ENCODE results near the gene SMAD3.

The SMAD3 gene

GRCh38 chr15:67186226-67186649 is 120.8 kb downstream of the SMAD3 start:
- ChIA-PET POLR2A (ENCODE audit: low non-redundant PET) (no interaction called here), CTCF (no interaction called here)
- H3K27ac ChIP-seq, result peak overlapping the region; percentile 41
- TF ChIP-seq CTCF (conservative IDR thresholded peaks at IDR 0.05; ENCODE audit: low read depth), result no peak
- no peak for DNase-seq (ENCODE audit: low spot score)

GRCh38 chr15:67186688-67187087 is 121.3 kb downstream of the SMAD3 start:
- ChIA-PET POLR2A (ENCODE audit: low non-redundant PET) (no interaction called here), CTCF (no interaction called here)
- TF ChIP-seq CTCF (conservative IDR thresholded peaks at IDR 0.05; ENCODE audit: low read depth), result no peak
- no peak for DNase-seq (ENCODE audit: low spot score)
- H3K27ac ChIP-seq, result peak overlapping the region; percentile 19

GRCh38 chr15:67187351-67187854 is 122.0 kb downstream of the SMAD3 start:
- ChIA-PET POLR2A (ENCODE audit: low non-redundant PET) (no interaction called here), CTCF (interaction anchor here (0.9 kb wide), 1 partner anchor 49 kb away, joined by 3 read pairs; no protein-coding TSS in a partner anchor)
- DNase-seq (ENCODE audit: low spot score), result no peak
- no peak for TF ChIP-seq CTCF (conservative IDR thresholded peaks at IDR 0.05; ENCODE audit: low read depth)
- H3K27ac ChIP-seq, result peak overlapping the region; percentile 19; the same call in 1 of the 2 replicates

- POLR2A ChIA-PET (ENCODE audit: low non-redundant PET), result no interaction called here
These were observed 123.3 kb downstream of the SMAD3 start for GRCh38 chr15:67188551-67189218.

GRCh38 chr15:67189326-67190051 is 124.1 kb downstream of the SMAD3 start:
- no peak for TF ChIP-seq CTCF (conservative IDR thresholded peaks at IDR 0.05; ENCODE audit: low read depth)
- CTCF ChIA-PET, result no interaction called here
- POLR2A ChIA-PET (ENCODE audit: low non-redundant PET), result no interaction called here
- H3K27ac ChIP-seq, result peak overlapping the region; percentile 15
- no peak for DNase-seq (ENCODE audit: low spot score)

More at GRCh38 chr15:67188551-67189218, 123.3 kb downstream of the SMAD3 start:
- DNase-seq (ENCODE audit: low spot score), result no peak
- H3K27ac ChIP-seq, result peak overlapping the region; percentile 15; the same call in 1 of the 2 replicates
- TF ChIP-seq CTCF (conservative IDR thresholded peaks at IDR 0.05; ENCODE audit: low read depth), result no peak
- CTCF ChIA-PET, result interaction anchor here (0.6 kb wide), 1 partner anchor 117 kb away, joined by 3 read pairs; no protein-coding TSS in a partner anchor

GRCh38 chr15:67190326-67190725 is 124.9 kb downstream of the SMAD3 start:
- CTCF ChIA-PET, result interaction anchor here (1.1 kb wide), 1 partner anchor 79 kb away, joined by 4 read pairs; no protein-coding TSS in a partner anchor
- TF ChIP-seq CTCF (conservative IDR thresholded peaks at IDR 0.05; ENCODE audit: low read depth), result no peak
- H3K27ac ChIP-seq, result peak overlapping the region; percentile 19; the same call in 1 of the 2 replicates
- DNase-seq (ENCODE audit: low spot score), result no peak
- POLR2A ChIA-PET (ENCODE audit: low non-redundant PET), result no interaction called here
